Measurements from ENCODE around the gene ST3GAL3. TPM values are rescaled to one million over a fixed set of nuclear protein-coding genes. Genes with fewer than 3 reads are reported as not detected.
A peak's percentile ranks its signal among the peaks of the same experiment; 100 is the strongest.

Gene ST3GAL3
- total RNA-seq, 1 donor from 2014 or later, result 11.4 TPM

DNA sequence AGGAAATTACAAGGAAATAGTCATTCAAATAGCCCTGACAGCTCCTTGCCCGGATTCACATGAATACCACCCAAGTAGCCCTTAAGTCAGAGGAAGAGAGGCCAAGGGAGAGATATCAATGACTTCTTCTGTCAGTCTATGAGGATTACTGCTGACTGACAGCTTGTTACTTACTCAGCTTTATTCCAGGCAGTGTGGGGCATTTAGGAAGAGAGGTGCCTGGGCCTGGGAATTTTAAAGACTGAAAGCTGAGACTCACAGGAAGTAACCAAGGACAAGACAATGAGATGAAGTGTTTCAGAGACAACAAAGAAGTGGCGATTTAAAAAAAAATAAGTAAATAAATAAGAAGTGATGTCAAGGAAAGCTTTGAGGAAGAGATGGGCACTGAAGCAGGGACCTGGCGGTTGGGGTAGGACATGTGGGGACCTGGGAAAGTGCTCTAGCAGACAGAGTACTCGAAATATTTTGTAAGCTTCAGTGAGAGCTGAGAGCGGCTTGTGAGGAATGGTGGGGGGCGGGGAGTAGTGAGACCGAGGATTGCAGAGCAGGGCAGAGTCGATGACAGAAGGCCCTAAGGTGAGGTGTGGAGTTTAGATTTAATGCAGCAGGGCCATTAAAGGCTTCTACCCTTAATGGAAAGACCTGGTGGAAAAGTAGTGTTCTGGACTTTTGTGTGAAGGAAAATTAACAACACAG is 58.9 kb downstream of the ST3GAL3 start:
- H3K36me3 ChIP-seq (ENCODE audit: insufficient read depth, low read length), result no peaks in the 10 kb centered on the region
- H4K20me1 ChIP-seq (ENCODE audit: insufficient read depth, low read length), result peaks cover 48% of the 10 kb centered on the region
- Mint-ChIP-seq H3K4me3 (ENCODE audit: unreplicated experiment) (no peak overlapping the region), H3K4me1 (ENCODE audit: low read depth, unreplicated experiment) (peaks cover 8% of the 10 kb centered on the region), H3K36me3 (ENCODE audit: low read depth, unreplicated experiment) (no peaks in the 10 kb centered on the region), H3K27ac (ENCODE audit: unreplicated experiment) (no peak overlapping the region), H3K9me3 (ENCODE audit: unreplicated experiment) (no peaks in the 10 kb centered on the region), H3K27me3 (ENCODE audit: low read depth, unreplicated experiment) (no peaks in the 10 kb centered on the region)
- H3K4me1 ChIP-seq (ENCODE audit: insufficient read depth, low read length), result peaks cover 15% of the 10 kb centered on the region
- no peak overlapping the region for H2AFZ ChIP-seq (ENCODE audit: low read depth, low read length)
- DNase-seq (ENCODE audit: low read depth) (no peak), FAIRE-seq (no peak)
- peak overlapping the region; percentile 24 for H3K9ac ChIP-seq (ENCODE audit: low read length)
- no peak overlapping the region for H3K27ac ChIP-seq (ENCODE audit: low read depth, low read length)
- H3K4me2 ChIP-seq (ENCODE audit: low read length), result peak overlapping the region; percentile 45
- no peak for TF ChIP-seq EZH2 (IDR thresholded peaks at IDR 0.05; ENCODE audit: insufficient read depth, low read length)
- TF ChIP-seq, protein P1, sequence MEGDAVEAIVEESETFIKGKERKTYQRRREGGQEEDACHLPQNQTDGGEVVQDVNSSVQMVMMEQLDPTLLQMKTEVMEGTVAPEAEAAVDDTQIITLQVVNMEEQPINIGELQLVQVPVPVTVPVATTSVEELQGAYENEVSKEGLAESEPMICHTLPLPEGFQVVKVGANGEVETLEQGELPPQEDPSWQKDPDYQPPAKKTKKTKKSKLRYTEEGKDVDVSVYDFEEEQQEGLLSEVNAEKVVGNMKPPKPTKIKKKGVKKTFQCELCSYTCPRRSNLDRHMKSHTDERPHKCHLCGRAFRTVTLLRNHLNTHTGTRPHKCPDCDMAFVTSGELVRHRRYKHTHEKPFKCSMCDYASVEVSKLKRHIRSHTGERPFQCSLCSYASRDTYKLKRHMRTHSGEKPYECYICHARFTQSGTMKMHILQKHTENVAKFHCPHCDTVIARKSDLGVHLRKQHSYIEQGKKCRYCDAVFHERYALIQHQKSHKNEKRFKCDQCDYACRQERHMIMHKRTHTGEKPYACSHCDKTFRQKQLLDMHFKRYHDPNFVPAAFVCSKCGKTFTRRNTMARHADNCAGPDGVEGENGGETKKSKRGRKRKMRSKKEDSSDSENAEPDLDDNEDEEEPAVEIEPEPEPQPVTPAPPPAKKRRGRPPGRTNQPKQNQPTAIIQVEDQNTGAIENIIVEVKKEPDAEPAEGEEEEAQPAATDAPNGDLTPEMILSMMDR (IDR thresholded peaks at IDR 0.05; ENCODE audit: insufficient read depth, low read depth, low read length), result no peak
- H3K27me3 ChIP-seq (ENCODE audit: insufficient read depth, low read length), result no peaks in the 10 kb centered on the region
- H3K79me2 ChIP-seq (ENCODE audit: insufficient read depth, low read length), result peaks cover 14% of the 10 kb centered on the region
- H3K4me3 ChIP-seq (ENCODE audit: insufficient read depth, low read depth, low read length), result no peak overlapping the region
- H3K9me3 ChIP-seq (ENCODE audit: insufficient read depth, low read depth, low read length), result no peaks in the 10 kb centered on the region

DNA sequence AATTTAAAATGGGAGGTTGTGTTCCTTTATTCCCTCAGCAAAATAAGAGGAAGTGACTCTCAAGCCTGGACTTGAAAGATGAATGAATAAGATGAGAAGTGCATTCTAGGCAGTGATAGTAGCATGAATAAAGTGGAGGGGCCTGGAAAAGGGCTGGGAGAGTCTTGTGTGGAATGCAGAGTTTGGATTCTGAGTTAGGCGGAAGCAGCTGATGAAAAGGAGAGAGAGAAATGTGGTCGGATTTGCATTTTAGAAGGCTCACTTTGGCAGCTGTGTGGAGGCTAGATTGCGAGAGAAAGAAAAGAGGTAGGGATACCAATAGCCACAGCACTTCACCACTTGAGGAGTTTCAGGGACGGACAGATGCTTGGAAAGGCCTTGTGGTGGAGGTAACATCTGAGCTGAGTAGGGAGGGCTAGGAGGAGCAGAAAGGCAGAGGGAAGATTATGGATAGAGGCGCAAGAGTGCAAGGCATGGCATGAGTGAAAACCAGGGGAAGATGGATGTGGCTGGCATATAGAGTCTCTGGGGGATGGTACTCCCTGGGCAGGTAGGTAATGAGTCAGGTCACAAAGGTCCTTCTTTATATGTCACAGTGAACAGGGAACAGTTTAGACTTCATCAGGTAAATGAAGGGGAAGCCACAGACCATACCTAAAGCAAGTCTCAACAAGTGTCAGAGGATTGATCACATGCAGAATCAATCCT is 59.6 kb downstream of the ST3GAL3 start:
- H3K4me3 ChIP-seq (ENCODE audit: insufficient read depth, low read depth, low read length), result no peak overlapping the region
- H3K27ac ChIP-seq (ENCODE audit: low read depth, low read length), result no peak overlapping the region

More for the DNA sequence above, 59.6 kb downstream of the ST3GAL3 start:
- Mint-ChIP-seq H3K9me3 (ENCODE audit: unreplicated experiment) (no peaks in the 10 kb centered on the region), H3K36me3 (ENCODE audit: low read depth, unreplicated experiment) (no peaks in the 10 kb centered on the region), H3K27ac (ENCODE audit: unreplicated experiment) (no peak overlapping the region), H3K4me1 (ENCODE audit: low read depth, unreplicated experiment) (peaks cover 7% of the 10 kb centered on the region), H3K4me3 (ENCODE audit: unreplicated experiment) (no peak overlapping the region), H3K27me3 (ENCODE audit: low read depth, unreplicated experiment) (no peaks in the 10 kb centered on the region)
- Histone ChIP-seq H3K9ac (ENCODE audit: low read length) (peak overlapping the region; percentile 24), H2AFZ (ENCODE audit: low read depth, low read length) (no peak overlapping the region), H4K20me1 (ENCODE audit: insufficient read depth, low read length) (peaks cover 48% of the 10 kb centered on the region), H3K4me2 (ENCODE audit: low read length) (peak overlapping the region; percentile 45), H3K9me3 (ENCODE audit: insufficient read depth, low read depth, low read length) (no peaks in the 10 kb centered on the region), H3K36me3 (ENCODE audit: insufficient read depth, low read length) (no peaks in the 10 kb centered on the region), H3K27me3 (ENCODE audit: insufficient read depth, low read length) (no peaks in the 10 kb centered on the region), H3K79me2 (ENCODE audit: insufficient read depth, low read length) (peaks cover 14% of the 10 kb centered on the region), H3K4me1 (ENCODE audit: insufficient read depth, low read length) (peaks cover 15% of the 10 kb centered on the region)
- DNase-seq (ENCODE audit: low read depth), result peak; percentile 58
- TF ChIP-seq EZH2 (IDR thresholded peaks at IDR 0.05; ENCODE audit: insufficient read depth, low read length), result no peak
- TF ChIP-seq, protein P1 (IDR thresholded peaks at IDR 0.05; ENCODE audit: insufficient read depth, low read depth, low read length), result no peak
- no peak for FAIRE-seq

All from astrocyte (in vitro differentiated cells and primary cell).